GM12864 (cell line): ENCODE measurements around the gene KLHL33.

Source experiments
- DNase-seq: peaks from one replicate; pipeline ENCODE4 v3.0.0-alpha.2; 2011; ENCODE audit warnings: low read depth
- H3K4me3 ChIP-seq: 2 replicates; pipeline ENCODE4 v1.5.1; 2011; ENCODE audit warnings: mild to moderate bottlenecking, low read depth, low read length, control low read depth
- TF ChIP-seq, protein P1 (sequence below): IDR thresholded peaks from 2 replicates; pipeline ENCODE4 v1.5.1; 2011; ENCODE audit warnings: low read depth, mild to moderate bottlenecking, moderate library complexity, low read length, control low read depth, inconsistent platforms; ENCODE audit errors: missing control alignments

Gene KLHL33

DNA sequence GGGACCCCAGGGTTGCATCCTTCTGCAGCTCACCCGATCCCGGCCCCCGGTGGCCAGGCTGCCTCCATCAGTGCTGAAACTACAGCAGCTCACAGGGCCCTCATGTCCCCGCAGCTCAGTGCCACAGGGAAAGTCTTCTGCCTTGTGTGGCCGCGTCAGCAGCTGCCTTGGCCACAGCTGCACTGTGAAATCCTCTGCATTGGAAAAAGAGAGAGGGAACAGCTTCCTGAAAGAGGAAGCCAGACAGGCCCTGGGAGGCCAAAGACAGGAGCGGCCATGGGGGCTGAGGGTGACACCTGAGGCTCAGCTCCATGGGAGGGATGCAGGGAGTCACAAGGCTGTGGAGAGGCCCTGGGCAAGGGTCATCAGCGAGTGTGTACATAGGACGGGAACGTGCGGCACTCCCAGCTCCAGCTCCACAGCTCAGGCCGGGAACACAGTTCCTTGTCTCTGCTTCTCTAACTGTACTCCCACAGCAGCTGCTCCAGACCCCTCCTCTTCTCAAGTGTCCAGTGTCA is 59.8 kb downstream of the KLHL33 start:
- TF ChIP-seq, protein P1, sequence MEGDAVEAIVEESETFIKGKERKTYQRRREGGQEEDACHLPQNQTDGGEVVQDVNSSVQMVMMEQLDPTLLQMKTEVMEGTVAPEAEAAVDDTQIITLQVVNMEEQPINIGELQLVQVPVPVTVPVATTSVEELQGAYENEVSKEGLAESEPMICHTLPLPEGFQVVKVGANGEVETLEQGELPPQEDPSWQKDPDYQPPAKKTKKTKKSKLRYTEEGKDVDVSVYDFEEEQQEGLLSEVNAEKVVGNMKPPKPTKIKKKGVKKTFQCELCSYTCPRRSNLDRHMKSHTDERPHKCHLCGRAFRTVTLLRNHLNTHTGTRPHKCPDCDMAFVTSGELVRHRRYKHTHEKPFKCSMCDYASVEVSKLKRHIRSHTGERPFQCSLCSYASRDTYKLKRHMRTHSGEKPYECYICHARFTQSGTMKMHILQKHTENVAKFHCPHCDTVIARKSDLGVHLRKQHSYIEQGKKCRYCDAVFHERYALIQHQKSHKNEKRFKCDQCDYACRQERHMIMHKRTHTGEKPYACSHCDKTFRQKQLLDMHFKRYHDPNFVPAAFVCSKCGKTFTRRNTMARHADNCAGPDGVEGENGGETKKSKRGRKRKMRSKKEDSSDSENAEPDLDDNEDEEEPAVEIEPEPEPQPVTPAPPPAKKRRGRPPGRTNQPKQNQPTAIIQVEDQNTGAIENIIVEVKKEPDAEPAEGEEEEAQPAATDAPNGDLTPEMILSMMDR, result no peak
- no peak overlapping the region for H3K4me3 ChIP-seq
- no peak for DNase-seq
